GM23248 (cell line): ENCODE results near the gene AXIN1.

Experiments used
- EZH2 ChIP-seq: fragments of 200-600 bp; sonication (generic); IDR thresholded peaks from 2 replicates; pipeline ENCODE4 v1.6.1; 2018; ENCODE audit warnings: antibody characterized with exemption, mild to moderate bottlenecking; ENCODE audit not compliant: insufficient read depth, poor library complexity, severe bottlenecking
- EZH2phosphoT487 ChIP-seq: fragments of 200-600 bp; sonication (generic); IDR thresholded peaks from 2 replicates; pipeline ENCODE4 v1.6.1; 2018; ENCODE audit warnings: antibody characterized with exemption, moderate library complexity, mild to moderate bottlenecking, low read depth; ENCODE audit not compliant: insufficient read depth

DNA sequence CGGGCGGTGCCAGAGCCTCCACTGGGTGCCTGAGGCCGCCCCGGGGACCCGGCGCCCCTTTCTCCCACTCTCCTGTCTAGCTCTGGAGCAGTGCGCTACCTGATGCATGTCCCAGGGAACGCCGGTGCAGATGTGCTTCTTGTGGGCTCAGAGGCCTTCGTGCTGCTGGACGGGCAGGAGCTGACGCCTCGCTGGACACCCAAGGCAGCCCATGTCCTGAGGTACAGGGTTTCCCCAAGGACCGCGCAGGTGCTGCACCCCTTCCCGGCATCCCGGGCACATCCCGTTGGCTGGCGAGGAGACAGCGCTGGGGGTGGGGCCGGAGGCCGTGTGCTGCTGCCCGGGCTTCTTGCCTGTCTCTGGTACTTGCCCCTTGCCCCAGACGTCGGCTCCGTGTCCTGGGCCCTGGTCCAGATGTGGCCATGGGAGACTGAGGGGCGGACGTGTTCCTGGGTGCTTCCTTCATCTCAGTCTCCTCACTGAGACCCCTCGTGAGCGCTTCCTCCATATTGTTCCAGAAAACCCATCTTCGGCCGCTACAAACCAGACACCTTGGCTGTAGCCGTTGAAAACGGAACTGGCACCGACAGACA lies 89.2 kb downstream of the AXIN1 start:
- TF ChIP-seq EZH2 (no peak), EZH2phosphoT487 (no peak)
